ENCODE data around the gene PRAC1. TPM values are rescaled to one million over a fixed set of nuclear protein-coding genes. Genes with fewer than 3 reads are reported as not detected.

PRAC1 gene
- total and polyA plus RNA-seq, 2 of the 8 experiments (the other 6 are each of a cell fraction or from before 2014, with no cell fraction given), result not detected

DNA sequence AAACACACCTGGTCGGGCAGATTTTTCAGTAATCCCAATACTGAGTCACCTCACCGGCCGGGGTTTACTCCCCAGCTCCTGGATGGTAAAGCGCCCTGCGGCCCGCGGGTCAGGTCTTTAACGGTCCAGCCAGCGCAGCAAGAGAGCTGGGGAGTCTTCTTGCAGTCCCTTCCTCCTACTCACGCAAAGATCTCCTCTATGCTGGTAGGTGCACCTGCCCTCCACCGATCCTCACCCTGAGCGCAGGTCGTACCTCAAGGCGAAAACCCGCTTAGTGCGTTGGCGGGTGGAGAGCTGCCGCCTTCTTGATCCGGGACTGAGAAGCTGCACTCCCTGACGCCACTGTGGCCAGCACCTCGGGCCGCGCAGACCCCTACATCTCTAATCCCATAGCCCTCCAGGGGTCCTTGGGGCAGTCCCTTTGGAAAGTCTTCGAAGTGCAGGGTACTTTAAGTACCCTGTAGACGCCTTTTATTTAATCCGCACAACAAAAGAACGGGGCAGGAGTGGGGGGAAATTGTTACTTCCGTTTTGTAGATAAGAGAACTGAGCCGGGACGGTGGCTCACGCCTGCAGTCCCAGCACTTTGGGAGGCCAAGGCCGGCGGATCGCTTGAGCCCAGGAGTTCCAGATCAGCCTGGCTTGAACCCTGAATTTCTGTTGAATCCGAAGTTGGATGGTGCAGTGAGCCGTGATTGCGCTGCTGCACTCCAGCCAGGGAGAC lies 16.6 kb upstream of the PRAC1 start:
- H4K91ac ChIP-seq (replicated peaks; ENCODE audit: insufficient read length, low read length), result no peak overlapping the region
- H3K4ac ChIP-seq (replicated peaks; ENCODE audit: insufficient read length, low read depth, low read length), result no peak overlapping the region
- no peak overlapping the region for H3K4me2 ChIP-seq (ENCODE audit: insufficient read depth in 1 of 2, low read depth in 2 of 2, low read length in 2 of 2)
- H3K56ac ChIP-seq (replicated peaks; ENCODE audit: insufficient read length, low read depth, low read length), result no peak overlapping the region
- FAIRE-seq (no peak), DNase-seq (ENCODE audit: low read depth in 1 of 2, low spot score in 2 of 2) (peak in 1 of 2 experiments; percentile 65)
- no peak overlapping the region for H2BK20ac ChIP-seq (ENCODE audit: low read length)
- H3K23ac ChIP-seq (ENCODE audit: insufficient read length), result no peak overlapping the region
- H3K23me2 ChIP-seq (ENCODE audit: low read depth, low read length), result no peaks in the 10 kb centered on the region
- 6% methylated on average over 37 of the region's 37 CpGs; no CpG with 5 or more reads in 1 of the 2 experiments for WGBS, 2 experiments (ENCODE audit: extremely low coverage in 1 of 2, insufficient coverage in 1 of 2, insufficient read length in 1 of 2, insufficient replicate concordance in 2 of 2, low coverage in 1 of 2, low lambda C conversion rate in 2 of 2, missing lambda C conversion rate in 1 of 2)
- H3K9ac ChIP-seq (replicated peaks in 1 of 4; ENCODE audit: extremely low read depth in 1 of 4, low read depth in 3 of 4, low read length in 3 of 4), result no peak overlapping the region
- H3K79me1 ChIP-seq (ENCODE audit: low read depth, low read length), result no peaks in the 10 kb centered on the region
- no peak overlapping the region for H4K8ac ChIP-seq (ENCODE audit: extremely low read depth, insufficient read depth, low read length)
- no peaks in the 10 kb centered on the region for H3K79me2 ChIP-seq (ENCODE audit: control insufficient read depth in 1 of 2, insufficient read depth in 2 of 2, low read length in 2 of 2)
- H3K4me1 ChIP-seq (replicated peaks in 1 of 4; ENCODE audit: control insufficient read depth in 3 of 4, insufficient read depth in 4 of 4, low read length in 3 of 4), result no peaks in the 10 kb centered on the region; a peak in 2 of 7 replicates
- H2BK12ac ChIP-seq (ENCODE audit: low read depth, low read length), result no peak overlapping the region
- ChIA-PET CTCF (ENCODE audit: partially characterized antibody) (interaction anchor here (0.9 to 10.1 kb wide), 10 partner anchors 10 to 102 kb away, joined by 3 to 145 read pairs (median 5); partner anchors contain the start of genes HOXB13, PRAC1 and PRAC2), POLR2A (ENCODE audit: partially characterized antibody) (interaction anchor here (1.1 to 1.2 kb wide), 3 partner anchors 19 to 257 kb away, joined by 3 read pairs; no protein-coding TSS in a partner anchor)
- no peak overlapping the region for H3K4me3 ChIP-seq (ENCODE audit: extremely low read depth in 1 of 4, insufficient read depth in 2 of 4, low read depth in 3 of 4, low read length in 4 of 4)
- no peaks in the 10 kb centered on the region for H3K9me3 ChIP-seq (ENCODE audit: insufficient read depth in 2 of 2, low read depth in 1 of 2, low read length in 1 of 2)
- H4K5ac ChIP-seq (ENCODE audit: insufficient read length, low read depth, low read length), result no peak overlapping the region
- no peak overlapping the region for H3K18ac ChIP-seq (ENCODE audit: extremely low read depth, low read length)
- peaks cover 0 to 5% (median 0%) of the 10 kb centered on the region in 4 experiments; a peak in 1 of 8 replicates for H3K36me3 ChIP-seq (ENCODE audit: control insufficient read depth in 2 of 4, insufficient read depth in 4 of 4, low read length in 3 of 4)
- no peak overlapping the region for H3K14ac ChIP-seq (ENCODE audit: insufficient read length)
- no peak overlapping the region for H2BK5ac ChIP-seq (ENCODE audit: low read depth, low read length)
- H2AFZ ChIP-seq (ENCODE audit: low read length), result no peak overlapping the region
- H2BK15ac ChIP-seq (ENCODE audit: low read length), result no peak overlapping the region
- H2AK5ac ChIP-seq (ENCODE audit: low read depth, low read length), result no peak overlapping the region
- H3K27me3 ChIP-seq (replicated peaks in 1 of 4; ENCODE audit: control insufficient read depth in 3 of 4, extremely low read depth in 1 of 4, insufficient read depth in 3 of 4, low read length in 3 of 4), result peaks cover 92 to 100% (median 100%) of the 10 kb centered on the region in 4 experiments
- no peak overlapping the region for H3K27ac ChIP-seq (ENCODE audit: low read depth, low read length)
- H2BK120ac ChIP-seq (replicated peaks; ENCODE audit: low read depth, low read length), result no peak overlapping the region
- H4K20me1 ChIP-seq (replicated peaks in 1 of 2; ENCODE audit: control insufficient read depth in 1 of 2, insufficient read depth in 2 of 2, low read length in 2 of 2), result peaks cover 16 to 26% of the 10 kb centered on the region in 2 experiments
- TF ChIP-seq NANOG (IDR thresholded peaks at IDR 0.05; ENCODE audit: insufficient read depth, low read depth, low read length, poor library complexity, severe bottlenecking) (no peak), BCL11A (IDR thresholded peaks at IDR 0.05; ENCODE audit: low read depth in 2 of 2, low read length in 2 of 2) (no peak), SIX5 (IDR thresholded peaks at IDR 0.05; ENCODE audit: low read depth, low read length) (no peak), RAD21 (IDR thresholded peaks at IDR 0.05 in 1 of 2, conservative IDR thresholded peaks at IDR 0.05 in 1 of 2; ENCODE audit: low read depth in 2 of 2, low read length in 2 of 2) (no peak), CTBP2 (IDR thresholded peaks at IDR 0.05; ENCODE audit: borderline replicate concordance, insufficient read depth, insufficient read length, low read length) (peak; percentile 97), KDM4A (IDR thresholded peaks at IDR 0.05; ENCODE audit: low read depth, low read length, severe bottlenecking) (no peak), SAP30 (IDR thresholded peaks at IDR 0.05; ENCODE audit: insufficient read depth, insufficient replicate concordance, low read length) (no peak), EZH2 (IDR thresholded peaks at IDR 0.05; ENCODE audit: low read depth, low read length, severe bottlenecking) (peak; percentile 99), SRF (IDR thresholded peaks at IDR 0.05; ENCODE audit: low read depth, low read length) (no peak), KDM5A (IDR thresholded peaks at IDR 0.05; ENCODE audit: low read length) (no peak), SP4 (IDR thresholded peaks at IDR 0.05; ENCODE audit: low read length) (no peak)
